Activated CD8-positive, alpha-beta memory T cell treated with anti-CD3 and anti-CD28 coated beads, Interleukin-2, amount 50 U/mL, for 4 hours (primary cell): Measurements from ENCODE around the gene SYNDIG1L.

Experiments used
- DNase-seq: peaks from one replicate; pipeline ENCODE4 v3.0.0-alpha.2; 2020

Gene SYNDIG1L

DNA sequence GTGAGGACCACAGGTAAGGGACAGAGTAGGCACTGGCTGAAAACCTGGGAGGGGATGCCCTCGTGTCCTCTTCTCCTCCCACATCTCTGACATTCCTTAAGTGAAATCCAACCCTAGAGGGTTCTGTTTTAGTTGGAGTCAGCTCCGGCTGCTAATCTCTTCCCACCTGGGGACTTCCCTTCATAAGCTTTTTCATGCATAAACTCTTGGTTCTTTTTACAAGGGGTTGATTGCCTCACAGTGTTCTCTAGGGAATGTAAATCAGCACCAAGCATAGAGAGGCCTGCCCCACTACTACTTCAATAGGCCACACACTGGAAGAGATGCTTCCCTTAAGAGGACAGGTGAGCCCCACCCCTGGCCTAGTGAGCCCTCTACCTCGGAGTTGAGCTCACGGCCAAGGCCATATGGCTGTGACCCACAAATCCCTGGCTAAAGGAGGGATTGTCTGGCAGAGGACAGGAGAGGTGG, 3.2 kb upstream of the SYNDIG1L start:
- no peak for DNase-seq

DNA sequence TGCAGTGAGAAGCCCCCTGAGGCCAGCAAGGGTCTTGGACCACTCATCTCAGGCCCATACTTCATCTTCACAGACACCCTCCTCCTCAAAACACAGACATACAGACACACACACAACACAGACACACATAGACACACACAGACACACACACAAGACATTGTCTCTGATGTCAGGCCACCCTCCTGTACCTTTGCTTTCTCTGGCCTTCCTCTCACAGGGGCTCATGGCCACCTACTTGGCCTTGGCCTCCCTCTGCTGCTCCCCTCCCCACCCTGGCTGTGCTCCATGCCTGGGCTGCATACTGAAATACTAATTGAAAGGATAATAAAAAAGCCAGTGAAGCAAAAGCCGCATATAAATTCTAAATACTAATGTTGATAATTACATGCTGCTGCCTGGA, 1.6 kb upstream of the SYNDIG1L start:
- DNase-seq, result no peak

DNA sequence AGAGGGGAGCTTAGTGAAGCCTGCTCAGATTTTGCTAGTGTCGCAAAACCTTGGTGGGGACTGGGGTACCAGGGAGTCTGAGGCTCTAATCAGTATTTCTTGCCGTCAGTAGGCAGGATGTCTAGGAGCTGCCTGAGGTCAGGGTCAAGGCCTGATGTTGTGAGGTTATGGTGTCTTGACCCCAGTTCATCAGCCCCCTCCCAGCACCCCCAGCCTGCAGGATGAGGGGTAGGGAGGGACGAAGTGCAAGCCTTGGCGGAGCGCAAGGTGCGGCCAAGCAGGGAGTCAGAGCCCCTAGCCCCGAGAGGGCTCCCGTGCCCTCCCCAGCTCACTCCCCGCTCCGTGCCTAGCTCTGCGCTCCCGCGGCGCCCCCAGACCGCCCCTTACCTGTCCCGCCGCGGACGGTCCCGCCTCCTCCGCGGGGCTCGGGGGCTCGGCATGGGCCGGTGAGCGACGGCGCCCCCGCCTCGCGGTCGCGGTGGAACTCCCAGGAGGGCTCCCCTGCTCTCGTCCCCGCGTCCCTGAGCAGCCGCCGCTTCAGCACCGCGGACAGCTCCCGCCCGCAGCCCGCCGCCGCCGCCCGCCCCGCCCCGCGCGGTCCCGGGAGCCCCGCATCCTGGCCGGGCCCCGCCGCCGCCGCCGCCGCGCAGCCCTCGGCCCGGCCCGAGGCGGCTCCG, 347 bp downstream of the SYNDIG1L start:
- DNase-seq, result peak; percentile 45

DNA sequence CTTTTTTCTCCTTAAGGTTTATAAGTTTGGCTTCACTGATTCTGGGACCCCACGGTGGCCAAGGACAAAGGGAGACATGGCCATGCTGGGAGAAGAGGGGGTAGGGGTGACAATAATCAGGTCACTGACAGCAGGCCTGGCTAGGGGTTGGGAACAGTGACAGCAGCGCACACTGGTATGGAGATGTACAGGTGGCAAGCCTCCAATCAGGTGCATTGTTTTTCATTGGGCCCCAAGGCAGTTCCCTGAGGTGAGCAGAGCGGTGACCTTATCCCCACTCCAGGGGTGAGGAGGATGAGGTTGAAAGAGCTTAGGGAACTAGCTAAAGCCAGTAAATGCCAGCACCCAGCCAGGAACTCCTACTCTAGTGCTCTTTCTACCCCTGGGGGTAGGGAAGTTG, 1.4 kb downstream of the SYNDIG1L start:
- no peak for DNase-seq

DNA sequence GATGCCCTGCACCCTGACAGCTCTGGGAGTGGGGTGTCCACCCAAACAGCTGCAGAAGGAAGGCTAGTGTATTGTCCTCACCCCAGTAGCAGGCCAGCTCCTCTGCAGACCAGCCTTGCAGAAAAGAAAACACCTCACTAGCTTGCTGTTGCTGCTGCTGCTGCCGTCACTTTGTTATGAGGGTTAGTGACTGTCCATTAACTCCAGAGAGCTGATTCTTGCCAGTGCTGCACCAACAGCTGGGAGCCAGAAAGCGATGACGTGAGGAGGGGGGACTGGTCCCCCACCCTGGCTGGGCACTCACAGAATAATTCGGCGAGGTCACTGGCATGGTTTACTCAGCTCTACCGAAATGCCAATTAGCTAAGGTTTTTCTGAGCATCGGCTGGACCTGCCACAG, 2.8 kb downstream of the SYNDIG1L start:
- DNase-seq, result no peak

DNA sequence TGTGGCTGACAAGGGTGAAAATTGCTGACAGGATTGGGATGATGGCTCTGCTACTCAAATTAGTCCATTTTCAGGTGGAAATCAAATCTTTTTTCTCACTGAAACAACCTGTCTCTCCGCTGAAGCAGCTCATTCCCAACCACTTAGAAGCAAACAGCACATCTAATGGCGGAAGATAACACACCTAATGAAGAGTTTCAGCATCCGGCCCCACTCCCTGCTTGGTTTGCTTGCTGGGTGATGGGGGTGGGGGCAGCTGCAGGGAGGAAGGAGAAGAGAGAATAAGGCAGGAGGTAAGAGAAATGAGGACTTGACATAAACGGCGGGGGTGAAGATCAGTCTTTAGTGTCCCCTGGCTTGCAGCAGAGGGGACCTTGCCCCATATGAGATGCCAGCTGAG, 4.0 kb downstream of the SYNDIG1L start:
- no peak for DNase-seq

DNA sequence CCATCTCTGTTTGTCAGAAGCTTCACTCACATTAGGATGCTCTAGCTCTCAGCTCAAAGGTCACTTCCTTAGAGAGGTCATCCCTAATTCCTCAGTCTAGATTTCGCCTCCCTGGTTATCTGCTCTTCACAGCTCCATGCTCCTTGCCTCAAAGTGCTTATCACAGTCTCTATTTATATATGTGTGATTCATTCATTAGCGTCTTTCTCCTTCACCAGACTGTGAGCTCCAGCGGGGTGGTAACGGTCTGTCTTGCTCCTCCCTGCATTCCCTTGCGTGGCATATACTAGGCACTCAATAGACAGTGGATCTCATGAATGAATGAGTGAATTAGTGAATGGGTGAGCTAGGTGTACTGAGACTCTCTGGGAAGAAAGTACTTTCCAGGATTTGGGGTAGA, 6.9 kb downstream of the SYNDIG1L start:
- no peak for DNase-seq

DNA sequence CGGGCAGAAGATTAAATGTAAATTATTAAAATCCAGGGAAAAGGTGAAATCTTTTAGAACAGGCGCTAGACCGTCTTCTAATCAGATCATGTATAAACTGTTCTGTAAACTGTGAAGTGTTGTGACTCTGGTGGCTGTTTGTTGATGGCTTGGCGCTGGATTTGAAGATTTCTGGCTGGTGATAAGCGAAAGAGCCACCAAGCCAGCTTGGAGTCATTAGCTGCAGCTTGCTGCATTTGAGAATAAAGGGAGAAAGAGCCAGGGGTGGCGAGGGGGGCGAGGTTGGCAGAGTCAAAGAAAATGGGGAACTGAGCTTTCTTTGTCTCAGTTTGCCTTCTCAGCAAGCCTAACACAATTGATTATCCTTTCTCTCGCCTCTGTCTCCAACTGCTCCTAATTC, 8.0 kb downstream of the SYNDIG1L start:
- DNase-seq, result no peak

DNA sequence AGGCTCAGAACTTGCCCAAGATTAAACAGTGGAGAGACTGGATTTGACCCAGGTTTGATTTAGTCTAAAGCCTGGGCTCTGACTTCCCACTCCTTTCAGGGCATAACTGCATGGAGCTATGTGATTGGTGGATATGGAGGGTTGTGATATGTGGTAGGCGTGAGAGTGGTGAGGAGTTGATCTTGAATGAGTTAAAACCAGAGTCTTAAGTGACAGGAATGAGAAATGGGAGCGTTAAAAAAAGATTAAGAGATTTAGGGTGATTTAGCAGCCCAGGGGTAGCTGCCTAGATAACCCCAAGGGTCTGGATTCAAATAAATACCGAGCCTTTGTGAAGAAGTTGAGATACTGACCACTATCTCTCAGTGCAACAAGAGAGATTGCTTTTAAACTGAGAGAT, 8.4 kb downstream of the SYNDIG1L start:
- no peak for DNase-seq

DNA sequence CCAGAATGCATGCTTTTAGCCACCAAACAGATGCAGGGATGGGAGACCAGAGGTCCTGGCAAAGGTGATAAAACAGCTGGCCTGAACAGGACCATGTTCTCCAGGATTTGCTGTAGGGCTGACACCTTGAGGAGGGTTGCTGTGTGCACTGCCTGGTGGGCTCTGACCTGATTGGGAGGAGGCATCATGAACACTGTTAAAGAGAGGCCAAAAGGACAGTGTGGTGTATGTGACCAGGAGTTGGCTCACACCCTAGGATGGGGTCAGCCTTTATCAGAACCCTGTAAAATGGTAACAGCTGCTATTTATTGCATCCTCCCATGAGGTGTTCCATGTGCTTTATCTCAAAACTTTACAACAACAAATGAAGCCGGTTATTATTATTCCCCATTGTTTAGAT, 8.8 kb downstream of the SYNDIG1L start:
- no peak for DNase-seq

DNA sequence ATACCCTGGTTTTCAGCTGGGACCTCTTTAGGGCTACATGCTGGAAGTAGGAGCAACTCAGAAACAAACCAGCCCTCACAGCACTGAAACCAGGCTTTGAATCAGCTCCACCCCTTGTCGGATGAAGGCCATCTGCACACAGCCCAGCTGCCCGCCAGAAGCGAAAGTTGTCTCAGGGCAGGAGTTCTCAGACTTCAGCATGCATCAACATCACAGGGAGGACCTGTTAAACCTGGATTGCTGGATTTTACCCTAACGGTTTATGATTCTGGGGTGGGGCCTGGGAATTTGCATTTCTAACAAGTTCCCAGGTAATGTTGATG, 10.9 kb downstream of the SYNDIG1L start:
- DNase-seq, result no peak

DNA sequence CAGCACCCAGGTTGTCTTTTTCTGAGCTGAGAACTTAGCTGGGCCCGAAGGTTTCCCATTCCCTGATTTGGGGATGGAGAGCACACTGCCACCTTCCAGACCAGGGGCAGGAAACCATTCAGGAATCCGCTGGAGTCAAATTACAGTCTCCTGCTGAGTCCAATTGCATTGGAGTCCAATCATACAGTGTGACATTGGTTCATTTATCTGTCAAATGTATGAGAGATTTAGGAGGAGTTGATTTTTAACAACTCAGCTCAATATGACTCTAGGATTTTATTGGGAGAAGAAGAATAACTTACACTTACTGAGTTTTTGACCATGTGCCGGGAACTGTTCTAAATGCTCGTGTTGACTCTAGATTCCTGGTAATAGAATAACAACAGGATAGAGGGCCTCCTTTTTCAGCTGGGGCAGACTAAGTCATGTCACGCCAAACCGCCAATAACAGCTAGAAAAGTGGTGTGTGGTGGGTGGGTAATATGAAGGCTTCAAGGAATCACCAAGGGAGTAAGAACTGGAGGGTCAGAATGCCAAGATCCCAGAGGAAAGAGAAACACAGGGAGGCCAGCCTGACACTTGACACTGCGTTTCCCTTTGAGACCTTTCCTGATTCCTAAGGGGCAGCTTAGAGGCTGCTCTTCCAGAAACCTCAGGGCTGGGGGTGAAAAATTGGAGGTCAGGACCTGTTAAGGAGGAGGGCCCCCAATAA, 11.5 kb downstream of the SYNDIG1L start:
- no peak for DNase-seq

DNA sequence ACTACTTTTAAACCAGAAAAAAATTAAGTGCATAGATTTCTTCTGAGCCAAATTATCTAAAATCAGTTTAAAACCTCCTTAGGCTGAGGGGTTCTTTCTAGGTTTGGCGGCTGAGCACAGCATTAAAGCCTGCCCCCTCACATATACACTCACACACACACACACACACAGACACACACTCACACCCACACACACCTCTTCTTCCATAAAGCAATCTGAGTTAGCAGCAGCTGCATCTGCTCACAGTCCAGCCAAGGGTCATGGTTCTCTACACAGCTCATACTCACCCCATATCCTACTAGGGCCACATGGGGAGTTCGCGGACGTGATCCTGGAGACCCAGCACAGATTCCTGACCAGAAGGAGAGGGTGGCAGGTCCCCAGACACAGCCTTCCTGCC, 12.4 kb downstream of the SYNDIG1L start:
- no peak for DNase-seq

DNA sequence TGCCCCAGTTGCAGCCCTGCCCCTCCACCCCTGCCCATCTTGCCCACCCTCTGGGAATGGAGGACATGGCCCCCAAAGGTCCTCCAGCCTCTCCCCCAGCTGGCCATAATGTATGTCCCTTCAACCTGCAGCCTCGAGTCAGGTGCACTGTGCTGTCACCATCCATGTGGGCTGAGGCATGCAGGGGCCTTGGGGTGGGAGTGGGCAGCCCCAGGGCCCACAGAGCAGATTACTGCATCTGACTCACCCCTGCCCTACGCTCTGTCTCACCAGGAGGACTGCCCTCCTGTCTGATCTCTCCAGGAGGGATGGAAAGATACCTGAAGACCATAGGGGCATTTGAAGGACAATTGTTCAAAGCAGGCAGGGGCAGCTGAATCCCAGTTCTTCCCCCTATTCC, 13.3 kb downstream of the SYNDIG1L start:
- DNase-seq, result no peak

DNA sequence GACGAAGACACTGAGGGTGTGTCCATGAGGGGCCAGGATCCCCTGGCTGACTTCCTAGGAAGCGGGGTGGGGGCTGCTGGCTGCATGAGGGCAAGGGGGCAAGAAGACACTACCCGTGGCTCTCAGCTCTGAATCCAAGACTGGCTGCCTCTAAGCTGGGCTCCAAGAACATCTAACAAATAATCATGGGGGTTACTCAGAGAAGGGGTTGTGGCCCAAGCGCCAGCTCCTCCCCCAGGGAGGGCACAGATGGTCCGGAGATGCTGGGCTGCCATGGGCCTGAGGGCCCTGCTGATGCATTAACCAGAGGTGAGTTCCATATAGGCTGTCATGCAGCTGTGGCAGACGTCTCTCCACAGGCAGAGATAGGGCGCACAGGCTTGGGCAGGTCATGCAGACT, 14.3 kb downstream of the SYNDIG1L start:
- DNase-seq, result no peak

DNA sequence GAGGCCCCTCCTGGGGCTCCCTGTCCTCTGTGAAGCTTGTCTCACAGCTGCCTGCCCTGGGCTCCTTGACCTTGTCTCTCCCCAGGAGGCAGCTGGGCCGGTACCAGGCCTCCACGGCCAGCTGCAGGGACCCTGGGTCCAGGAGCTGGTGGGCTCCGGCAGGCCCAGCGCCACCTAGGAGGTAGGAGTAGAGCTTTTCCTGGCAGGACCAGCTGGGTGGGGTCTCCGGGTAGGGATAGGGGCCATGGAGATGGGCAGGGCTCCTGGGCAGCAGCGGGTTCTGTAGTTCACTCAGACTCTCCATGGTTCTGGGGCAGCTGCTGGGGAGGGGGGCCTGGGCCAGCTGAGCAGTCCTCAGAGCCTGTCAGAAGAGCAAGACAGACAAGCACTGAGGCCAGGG, 16.6 kb downstream of the SYNDIG1L start:
- no peak for DNase-seq

DNA sequence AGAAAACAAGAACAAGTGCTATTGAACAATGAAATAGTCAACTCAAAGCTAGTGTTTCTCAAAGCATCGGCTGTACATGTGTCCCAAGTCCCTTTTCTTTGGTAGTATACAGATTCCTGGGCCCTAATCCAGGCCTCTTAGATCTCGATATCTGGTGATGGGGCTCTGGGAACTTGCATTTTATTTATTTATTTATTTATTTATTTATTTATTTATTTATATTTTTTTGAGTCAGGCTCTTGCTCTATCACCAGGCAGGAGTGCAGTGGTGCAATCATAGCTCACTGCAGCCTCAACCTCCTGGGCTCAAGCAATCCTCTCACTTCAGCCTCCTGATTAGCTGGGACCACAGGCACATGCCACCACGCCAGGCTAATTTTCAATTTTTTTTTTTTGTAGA, 17.1 kb downstream of the SYNDIG1L start:
- no peak for DNase-seq

DNA sequence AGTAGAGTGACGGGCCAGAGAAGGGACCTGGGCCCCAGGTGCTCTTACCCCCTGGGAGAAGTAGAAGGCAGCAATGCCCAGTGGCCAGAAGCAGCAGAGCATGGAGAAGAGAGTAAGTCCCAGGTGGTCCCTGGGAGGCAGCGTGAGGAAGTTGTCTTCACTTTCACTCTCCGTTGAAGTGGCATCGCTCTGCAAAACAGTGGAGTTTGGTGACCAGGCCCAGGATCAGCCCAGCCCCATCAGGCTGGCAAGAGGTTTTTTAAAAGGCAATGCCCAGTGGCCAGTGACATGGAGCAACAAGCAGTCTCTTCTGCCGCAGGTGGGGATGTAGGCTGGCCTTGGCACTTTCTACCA, 18.2 kb downstream of the SYNDIG1L start:
- no peak for DNase-seq

DNA sequence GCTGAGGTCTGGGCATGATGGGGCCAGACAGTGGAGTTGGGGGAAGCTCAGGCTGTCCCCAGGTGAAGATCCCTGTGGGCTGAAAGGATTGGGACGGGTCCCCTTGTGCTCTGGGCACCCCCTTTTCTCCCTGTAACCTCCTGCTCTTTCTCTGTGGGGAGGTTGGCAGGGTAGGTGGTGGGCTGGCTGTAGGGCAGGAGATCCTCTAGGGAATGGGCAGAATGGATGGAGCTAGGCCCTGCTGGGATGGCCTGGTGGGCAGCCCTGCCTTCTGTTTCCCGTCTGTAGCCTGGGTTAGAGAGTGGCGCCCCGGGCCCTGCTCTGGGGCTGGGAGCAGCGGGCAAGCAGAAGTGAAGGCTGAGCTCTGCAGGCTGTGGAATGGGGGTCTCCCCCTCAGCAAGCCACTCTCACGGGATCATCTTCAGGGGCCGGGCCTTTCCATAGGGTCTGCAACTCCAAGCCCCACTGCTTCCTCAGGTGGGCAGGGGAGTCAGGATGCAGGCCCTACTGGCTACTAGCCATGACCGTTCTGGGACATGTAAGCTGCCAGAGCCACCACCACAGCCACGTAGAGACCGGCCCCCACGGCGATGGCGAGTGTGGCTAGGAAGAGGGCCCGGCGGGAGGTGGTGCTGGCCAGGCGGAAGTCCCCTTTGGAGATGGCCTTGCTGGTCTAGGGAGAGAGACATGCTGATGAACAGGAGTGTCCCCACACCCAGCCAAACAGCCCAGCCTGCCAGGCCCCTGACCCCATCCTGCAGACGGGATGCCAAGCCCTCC, 18.8 kb downstream of the SYNDIG1L start:
- DNase-seq, result no peak

DNA sequence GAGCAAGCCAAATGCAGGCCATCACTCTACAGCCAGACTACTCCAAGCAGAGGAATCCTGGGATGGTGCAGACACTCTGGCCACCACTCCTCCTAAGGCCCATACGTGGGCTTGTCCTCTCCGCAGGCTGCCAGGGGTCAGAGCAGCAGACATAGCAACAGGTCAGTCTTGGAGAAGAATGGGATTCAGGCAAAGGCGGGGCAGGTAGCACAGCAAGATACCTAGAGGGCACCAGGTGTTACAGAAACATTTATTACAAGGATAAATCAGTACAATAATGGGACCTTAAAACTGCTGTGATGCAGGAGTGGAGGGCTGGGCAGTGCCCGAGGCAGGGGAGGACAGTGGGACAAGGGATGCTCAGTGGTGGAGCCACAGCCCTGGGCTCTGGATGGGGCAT, 20.3 kb downstream of the SYNDIG1L start:
- DNase-seq, result no peak

DNA sequence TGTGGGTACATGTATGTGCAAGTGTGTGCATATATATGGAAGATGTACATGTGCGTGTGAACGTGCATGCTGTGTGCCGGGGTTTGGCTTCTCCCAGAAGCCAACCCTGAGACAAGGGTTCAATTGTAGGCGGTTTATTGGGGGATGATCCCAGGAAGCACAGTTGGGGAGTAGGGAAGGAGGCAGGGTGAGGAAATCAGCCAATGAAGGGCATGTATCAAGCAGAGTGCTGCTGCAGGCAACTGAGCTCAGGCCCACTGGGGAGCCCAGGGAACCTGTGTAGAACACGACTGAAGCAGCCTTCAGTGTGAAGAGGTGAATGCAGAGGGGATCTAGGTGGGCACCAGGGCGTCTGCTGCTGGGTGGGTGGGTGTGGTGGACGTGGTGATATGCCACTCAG, 21.6 kb downstream of the SYNDIG1L start:
- no peak for DNase-seq

DNA sequence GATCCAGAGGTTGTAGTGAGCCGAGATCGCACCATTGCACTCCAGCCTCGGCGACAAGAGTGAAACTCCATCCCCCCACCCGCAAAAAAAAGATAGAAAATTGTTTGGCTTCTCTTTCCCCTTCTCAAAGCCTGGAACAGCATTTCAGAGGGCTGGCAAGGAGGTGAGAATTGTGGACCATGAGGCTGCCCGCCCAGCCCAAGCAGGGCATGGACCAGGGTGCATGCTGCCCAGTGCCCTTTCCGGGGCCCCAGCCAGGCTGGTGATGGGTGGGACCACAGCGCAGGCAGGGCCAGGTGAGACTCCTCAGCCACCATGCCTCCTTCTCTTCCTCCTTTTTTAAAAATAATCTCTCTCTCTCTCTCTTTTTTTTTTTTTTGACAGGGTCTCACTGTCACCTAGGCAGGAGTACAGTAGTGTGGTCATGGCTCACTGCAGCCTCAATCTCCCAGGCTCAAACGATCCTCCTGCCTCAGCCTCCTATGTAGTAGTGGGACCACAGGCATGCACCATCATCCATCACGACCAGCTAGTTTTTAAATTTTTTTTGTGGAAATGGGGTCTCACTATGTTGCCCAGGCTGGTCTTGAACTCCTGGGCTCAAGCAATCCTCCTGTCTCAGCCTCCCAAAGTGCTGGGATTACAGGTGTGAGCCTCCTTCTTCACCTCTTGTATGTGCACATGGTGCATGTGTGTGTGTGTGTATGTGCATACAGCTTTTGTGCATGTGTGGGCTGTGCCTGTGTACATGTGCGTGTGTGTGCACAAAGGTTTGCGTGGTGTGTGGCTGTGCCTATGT, 22.2 kb downstream of the SYNDIG1L start:
- DNase-seq, result no peak
